ENCODE measurements around the gene NACC2.

Gene NACC2

DNA sequence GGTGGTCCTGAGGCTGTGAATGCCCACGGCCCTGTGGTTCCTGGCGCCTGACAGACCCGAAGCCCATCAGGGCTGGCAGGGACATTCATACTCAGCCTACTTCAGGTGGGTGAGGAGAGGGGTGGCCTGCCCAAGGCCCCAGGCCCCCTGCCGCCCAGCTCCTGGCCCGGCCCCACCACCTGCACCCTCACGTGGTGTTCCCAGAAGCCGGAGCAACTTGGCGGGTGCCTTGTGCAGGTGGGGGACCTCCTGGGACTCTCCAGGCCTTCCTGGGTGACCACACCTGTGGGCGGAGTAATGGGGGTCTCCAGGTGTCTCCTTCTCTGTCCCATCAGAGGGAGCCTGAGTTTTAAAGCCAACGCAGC, 97.1 kb downstream of the NACC2 start:
- no peak overlapping the region for H3K4me3 Mint-ChIP-seq

DNA sequence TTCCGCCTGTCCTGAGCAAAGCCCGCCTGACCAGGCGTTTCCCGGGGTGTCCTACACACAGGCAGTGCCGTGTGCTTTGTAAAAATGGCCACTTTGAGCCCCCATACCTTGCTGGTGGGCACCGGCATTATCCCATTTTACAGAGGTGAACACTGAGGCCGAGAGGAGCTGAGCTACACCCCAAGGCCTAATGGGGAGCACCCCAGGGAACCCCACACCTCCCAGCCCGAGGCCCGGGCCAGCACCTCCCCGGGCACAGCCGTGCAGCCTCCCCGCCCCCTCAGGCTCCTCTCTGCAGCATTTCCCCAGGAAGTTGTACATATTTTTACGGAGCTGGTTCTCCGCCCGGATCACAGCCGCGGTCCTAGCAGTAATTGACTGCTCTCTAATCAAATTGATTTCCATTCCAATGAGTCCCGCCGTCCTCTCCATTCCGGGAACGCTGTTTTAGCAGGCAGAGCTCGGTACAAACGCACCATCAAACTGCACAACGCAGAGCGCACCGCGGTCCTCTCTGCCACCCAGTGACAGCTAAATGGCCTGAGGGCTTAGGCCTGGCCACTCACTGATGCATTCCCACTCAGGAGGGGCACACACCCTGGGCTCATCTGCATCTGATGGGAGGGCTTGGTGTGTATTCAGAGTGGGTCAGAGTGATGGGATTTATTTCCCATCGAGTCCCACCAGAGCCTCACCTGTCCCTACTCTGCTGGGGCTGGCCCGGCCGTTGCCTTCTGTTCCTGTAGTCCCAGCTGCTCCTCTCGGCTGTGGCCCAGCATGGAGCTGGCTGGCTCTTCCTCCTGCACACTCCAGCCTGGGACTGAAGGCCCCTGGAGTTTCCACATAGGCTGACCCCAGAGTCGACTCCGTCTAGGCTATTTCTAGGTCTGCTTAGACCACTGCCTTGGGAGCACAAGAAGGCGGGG, 97.7 kb downstream of the NACC2 start:
- Mint-ChIP-seq H3K27me3 (no peaks in the 10 kb centered on the region), H3K9me3 (no peaks in the 10 kb centered on the region), H3K27ac (no peak overlapping the region), H3K4me1 (ENCODE audit: low read depth) (peaks cover 3% of the 10 kb centered on the region), H3K36me3 (ENCODE audit: low read depth) (no peaks in the 10 kb centered on the region), H3K4me3 (no peak overlapping the region)

More for the DNA sequence above, 97.1 kb downstream of the NACC2 start:
- Mint-ChIP-seq H3K9me3 (no peaks in the 10 kb centered on the region), H3K4me1 (ENCODE audit: low read depth) (no peaks in the 10 kb centered on the region), H3K36me3 (ENCODE audit: low read depth) (no peaks in the 10 kb centered on the region), H3K27me3 (no peaks in the 10 kb centered on the region), H3K27ac (no peak overlapping the region)

DNA sequence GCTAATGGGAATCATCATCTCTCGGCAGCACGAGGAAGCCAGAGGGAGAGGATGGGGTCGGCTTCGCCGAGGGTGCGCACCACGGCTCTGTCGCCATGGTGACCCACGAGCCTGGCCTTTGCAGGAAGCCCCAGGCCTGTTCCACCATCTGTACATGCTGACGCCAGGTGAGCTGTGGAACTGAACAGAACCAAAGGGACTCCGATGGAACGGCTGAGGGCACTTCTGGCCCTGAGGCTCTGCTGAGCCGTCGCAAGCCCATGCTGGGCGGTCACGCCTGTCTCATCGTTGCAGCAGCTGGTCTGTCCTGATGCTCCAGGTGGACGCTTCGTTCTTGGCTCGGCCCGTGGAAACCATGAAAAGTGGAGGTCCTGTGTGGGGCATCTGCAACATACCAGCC, 99.3 kb downstream of the NACC2 start:
- Mint-ChIP-seq H3K27ac (no peak overlapping the region), H3K27me3 (no peaks in the 10 kb centered on the region), H3K4me3 (no peak overlapping the region), H3K4me1 (ENCODE audit: low read depth) (peaks cover 10% of the 10 kb centered on the region), H3K36me3 (ENCODE audit: low read depth) (no peaks in the 10 kb centered on the region), H3K9me3 (no peaks in the 10 kb centered on the region)

DNA sequence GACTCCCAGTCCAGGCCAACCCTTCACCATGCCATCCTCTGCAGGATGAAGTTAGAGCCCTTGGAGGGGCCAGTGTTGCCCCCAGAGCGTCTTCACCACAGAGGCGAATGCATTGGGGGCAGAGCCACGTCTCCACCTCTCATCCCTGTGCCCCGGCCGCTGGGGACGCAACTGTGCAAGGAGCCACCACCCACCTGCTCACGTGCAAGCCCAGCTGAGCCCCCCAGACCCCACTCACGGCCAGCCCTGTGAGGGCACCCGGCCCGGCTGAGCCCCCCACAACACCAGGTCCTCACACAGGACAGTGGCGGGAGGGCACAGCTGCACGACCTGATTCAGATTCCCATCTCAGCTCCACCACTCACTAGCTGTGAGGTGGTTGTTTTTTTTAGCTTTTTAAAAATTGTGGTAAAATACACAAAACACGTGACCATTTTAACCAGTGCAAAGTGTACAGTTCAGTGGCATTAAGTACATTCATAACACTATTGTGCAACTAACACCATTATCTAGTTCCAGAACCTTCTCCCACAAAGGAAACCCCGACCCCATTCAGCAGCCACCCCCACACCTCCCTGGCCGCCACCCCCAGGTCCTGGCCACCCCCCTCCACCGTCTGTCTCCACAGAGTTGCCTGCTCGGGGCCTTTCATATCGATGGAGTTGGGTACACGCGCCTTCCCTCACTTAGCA, 100.4 kb downstream of the NACC2 start:
- Mint-ChIP-seq H3K4me1 (ENCODE audit: low read depth) (peaks cover 13% of the 10 kb centered on the region), H3K4me3 (no peak overlapping the region), H3K9me3 (no peaks in the 10 kb centered on the region), H3K36me3 (ENCODE audit: low read depth) (no peaks in the 10 kb centered on the region), H3K27ac (no peak overlapping the region), H3K27me3 (no peaks in the 10 kb centered on the region)

DNA sequence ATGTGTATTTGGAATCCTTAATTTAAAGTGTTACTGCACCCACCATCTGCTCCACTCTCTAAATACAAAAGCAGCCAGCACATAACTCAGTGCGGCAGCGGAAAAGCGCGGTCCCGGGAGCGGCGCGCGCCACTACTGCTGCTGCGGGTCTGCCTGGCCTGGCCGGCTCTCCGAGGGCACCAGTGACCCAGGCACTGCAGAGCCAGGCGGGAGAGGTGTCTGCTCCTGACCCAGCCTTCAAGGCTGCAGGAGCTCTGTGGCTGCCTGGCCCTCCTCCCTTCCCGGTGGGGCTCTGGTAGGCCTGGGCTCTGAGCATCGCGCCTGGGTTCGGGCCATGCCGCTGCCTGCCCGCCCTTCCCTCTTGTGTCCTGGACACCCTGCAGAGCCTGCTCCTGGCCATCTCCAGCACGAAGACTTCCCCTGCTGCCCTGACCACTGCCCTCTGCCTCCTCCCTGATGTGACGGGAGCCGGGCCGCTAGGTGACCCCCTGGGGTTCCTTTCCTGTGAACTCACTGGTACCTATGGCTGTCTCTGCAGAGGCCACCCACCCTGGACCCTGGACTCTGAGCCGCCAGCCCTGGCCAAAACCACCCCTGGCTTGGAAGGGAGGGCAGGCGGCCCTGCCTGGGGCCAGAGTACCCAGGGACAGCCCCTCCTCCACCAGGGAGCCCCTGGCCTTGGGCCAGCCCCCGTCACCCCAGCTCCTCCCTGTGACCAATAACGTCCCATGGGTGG, 101.2 kb downstream of the NACC2 start:
- H3K4me3 Mint-ChIP-seq = no peak overlapping the region
- peaks cover 14% of the 10 kb centered on the region for H3K4me1 Mint-ChIP-seq (ENCODE audit: low read depth)
- H3K27ac Mint-ChIP-seq = no peak overlapping the region
- no peaks in the 10 kb centered on the region for H3K27me3 Mint-ChIP-seq
- no peaks in the 10 kb centered on the region for H3K9me3 Mint-ChIP-seq
- H3K36me3 Mint-ChIP-seq (ENCODE audit: low read depth) = no peaks in the 10 kb centered on the region

DNA sequence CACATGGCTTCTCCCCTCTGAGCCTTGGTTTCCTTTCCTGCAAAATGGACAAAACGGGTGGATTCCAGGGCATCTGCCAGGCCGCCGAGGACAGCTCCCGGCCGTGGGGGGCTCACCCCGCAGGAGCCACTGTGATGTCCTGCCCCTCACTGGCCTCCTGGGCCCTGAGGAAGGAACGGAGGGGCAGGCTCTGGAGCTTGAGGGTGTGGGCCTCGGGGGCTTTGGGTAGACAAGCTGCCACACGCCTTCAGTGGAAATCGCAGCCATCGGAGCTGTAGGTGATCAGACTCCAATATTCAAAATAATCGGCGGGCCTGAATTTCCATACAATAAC, 101.7 kb downstream of the NACC2 start:
- no peaks in the 10 kb centered on the region for H3K36me3 Mint-ChIP-seq (ENCODE audit: low read depth)
- H3K4me1 Mint-ChIP-seq (ENCODE audit: low read depth) = peaks cover 14% of the 10 kb centered on the region
- H3K9me3 Mint-ChIP-seq = no peaks in the 10 kb centered on the region
- no peak overlapping the region for H3K4me3 Mint-ChIP-seq
- H3K27me3 Mint-ChIP-seq = no peaks in the 10 kb centered on the region
- no peak overlapping the region for H3K27ac Mint-ChIP-seq

DNA sequence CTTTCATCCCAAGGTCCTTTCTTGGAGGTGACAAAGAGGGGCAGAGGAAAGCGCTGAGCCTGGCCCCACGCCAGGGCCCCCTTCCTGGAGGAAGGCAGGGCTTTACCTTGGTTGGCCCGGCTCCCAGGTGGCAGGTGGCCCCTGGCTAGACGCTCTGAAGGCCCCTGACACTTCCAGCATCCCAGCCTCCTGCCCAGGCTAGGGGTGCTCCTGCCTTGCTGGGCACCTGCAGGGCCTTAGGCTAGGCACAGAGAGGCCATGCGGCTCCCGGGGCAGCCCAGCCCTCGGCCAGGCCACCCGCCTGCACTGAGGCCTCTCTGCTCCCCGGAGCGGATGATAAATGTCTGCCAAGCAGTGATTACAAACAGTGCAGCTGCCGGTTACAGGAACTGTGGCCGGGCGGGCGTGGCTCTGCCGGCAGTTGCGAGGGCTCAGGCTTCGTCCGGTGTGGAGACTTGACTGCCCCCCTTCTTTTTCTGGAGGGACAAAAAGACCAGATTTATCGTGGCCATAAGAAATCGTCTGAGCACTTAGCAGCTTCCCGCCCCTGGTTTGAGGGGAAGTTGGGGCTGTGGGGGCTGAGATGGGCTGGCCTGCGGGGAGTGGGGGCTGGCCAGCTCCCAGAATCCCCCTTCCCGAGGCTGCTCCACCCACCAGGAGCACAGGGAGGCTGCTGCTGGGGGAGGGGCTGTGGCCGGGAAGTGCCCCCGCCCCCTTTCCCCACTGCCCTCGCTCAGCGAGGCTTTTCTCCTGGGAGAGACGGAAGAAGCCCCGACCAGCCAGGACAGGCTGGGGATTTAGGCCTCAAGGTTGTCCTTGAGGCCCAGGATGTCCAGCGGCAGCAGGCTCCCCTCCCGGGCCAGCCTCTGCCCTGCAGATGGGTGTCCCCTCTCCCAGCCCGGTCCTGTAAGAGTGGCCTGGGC, 102.3 kb downstream of the NACC2 start:
- no peak overlapping the region for H3K4me3 Mint-ChIP-seq
- peaks cover 14% of the 10 kb centered on the region for H3K4me1 Mint-ChIP-seq (ENCODE audit: low read depth)
- H3K9me3 Mint-ChIP-seq = no peaks in the 10 kb centered on the region
- no peak overlapping the region for H3K27ac Mint-ChIP-seq
- H3K36me3 Mint-ChIP-seq (ENCODE audit: low read depth) = no peaks in the 10 kb centered on the region
- no peaks in the 10 kb centered on the region for H3K27me3 Mint-ChIP-seq

DNA sequence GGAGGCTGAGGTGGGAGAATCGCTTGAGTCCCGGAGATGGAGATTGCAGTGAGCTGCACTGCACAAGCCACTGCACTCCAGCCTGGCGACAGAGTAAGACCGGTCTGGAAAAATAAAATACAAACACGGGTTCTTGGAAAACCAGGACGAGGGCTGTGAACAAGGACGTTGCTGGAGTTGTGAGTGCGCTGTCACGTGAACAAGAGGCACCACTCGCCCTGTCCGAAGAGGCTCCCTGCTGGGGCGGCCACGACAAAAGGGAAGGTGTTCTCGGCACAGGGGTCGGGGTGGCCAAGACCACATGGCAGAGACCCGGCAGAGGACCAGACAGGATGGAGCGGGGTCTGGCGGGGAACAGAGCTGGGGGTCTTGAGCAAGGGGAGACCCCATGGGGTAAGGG, 103.3 kb downstream of the NACC2 start:
- H3K4me1 Mint-ChIP-seq (ENCODE audit: low read depth) = peaks cover 14% of the 10 kb centered on the region
- H3K27me3 Mint-ChIP-seq = no peaks in the 10 kb centered on the region
- no peaks in the 10 kb centered on the region for H3K9me3 Mint-ChIP-seq
- no peak overlapping the region for H3K4me3 Mint-ChIP-seq
- no peaks in the 10 kb centered on the region for H3K36me3 Mint-ChIP-seq (ENCODE audit: low read depth)
- H3K27ac Mint-ChIP-seq = no peak overlapping the region

DNA sequence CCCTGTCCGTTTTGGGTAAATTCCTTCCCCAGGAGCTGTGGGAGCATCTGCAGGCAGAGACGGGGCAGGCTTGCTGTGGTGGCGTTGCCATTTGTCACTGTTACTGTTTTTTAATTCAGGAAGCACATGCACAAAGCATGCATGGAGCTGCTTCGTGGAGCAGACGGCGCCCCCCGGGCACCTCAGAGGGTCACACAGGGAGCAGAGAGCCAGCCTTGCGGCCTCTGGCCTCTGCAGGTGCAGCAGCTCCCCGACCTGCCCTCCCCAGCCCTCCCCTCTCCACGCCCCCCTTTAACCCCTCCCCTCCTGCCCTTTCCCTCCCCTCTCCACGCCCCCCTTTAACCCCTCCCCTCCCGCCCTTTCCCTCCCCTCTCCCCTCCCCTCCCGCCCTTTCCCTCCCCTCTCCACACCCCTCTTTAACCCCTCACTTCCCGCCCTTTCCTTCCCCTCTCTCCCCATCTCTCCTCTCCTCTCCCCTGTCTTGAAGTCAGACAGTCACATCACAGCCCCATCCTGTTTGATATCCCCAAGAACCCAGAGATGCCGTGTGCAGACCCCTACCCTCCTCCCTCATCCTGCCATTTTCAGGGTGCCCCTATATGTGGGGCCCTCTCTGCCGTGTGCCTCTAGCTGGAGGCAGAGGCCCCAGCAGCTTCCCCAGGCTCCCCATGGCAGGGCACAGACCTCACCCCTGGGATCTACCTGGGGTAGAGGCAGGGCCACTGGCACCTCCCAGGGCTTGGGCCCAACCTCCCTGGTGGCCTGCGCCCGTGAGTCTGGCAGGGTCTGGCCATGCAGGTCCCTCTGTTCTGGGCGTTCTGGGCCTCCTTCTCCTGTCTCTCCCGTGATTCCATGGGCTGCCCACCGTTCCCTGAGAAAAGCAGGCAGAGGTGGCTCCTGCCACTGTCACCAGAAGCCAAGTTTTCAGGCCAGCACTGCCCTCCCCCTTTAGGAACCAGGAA, 104.3 kb downstream of the NACC2 start:
- no peaks in the 10 kb centered on the region for H3K36me3 Mint-ChIP-seq (ENCODE audit: low read depth)
- H3K27ac Mint-ChIP-seq = no peak overlapping the region
- H3K4me3 Mint-ChIP-seq = no peak overlapping the region
- H3K27me3 Mint-ChIP-seq = no peaks in the 10 kb centered on the region
- H3K9me3 Mint-ChIP-seq = no peaks in the 10 kb centered on the region
- peaks cover 14% of the 10 kb centered on the region for H3K4me1 Mint-ChIP-seq (ENCODE audit: low read depth)

DNA sequence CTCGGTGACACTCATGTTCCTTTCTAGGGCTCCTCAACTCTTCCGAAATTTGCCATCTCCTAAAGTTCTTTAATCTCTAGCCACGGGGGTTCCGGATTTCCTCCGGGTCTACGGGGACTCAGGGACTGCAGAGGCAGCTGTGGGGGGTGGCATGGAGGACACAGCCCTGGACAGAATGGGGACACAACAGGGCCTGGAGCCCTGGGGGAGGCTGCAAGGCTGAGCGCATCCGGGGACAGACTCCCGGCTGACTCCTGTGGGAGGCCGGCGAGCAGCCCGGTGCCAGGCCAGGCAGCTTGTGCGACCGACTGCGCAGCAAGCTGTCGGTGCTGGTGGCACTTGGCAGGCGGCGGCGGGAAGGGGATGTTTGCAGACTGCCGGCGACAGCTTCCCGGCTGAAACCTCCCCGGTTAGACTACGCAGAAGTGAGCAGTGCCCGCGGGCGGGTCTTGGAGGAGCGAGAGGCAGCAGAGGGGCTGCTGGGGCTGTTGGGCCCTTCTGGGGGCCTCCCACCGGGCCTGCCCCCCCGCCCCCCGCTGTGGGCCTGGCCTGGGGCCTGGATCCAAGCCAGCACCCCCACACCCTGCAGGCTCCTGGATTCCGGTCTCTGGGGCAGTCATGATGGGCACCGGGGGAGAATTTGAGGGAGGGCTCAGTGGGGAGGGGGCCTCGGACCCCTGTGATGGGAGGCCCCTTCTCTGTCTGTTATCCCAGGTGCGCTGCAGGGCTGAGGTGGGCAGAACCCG, 105.2 kb downstream of the NACC2 start:
- no peaks in the 10 kb centered on the region for H3K27me3 Mint-ChIP-seq
- no peak overlapping the region for H3K4me3 Mint-ChIP-seq
- no peaks in the 10 kb centered on the region for H3K9me3 Mint-ChIP-seq
- H3K27ac Mint-ChIP-seq = no peak overlapping the region
- no peaks in the 10 kb centered on the region for H3K36me3 Mint-ChIP-seq (ENCODE audit: low read depth)
- peaks cover 14% of the 10 kb centered on the region for H3K4me1 Mint-ChIP-seq (ENCODE audit: low read depth)

DNA sequence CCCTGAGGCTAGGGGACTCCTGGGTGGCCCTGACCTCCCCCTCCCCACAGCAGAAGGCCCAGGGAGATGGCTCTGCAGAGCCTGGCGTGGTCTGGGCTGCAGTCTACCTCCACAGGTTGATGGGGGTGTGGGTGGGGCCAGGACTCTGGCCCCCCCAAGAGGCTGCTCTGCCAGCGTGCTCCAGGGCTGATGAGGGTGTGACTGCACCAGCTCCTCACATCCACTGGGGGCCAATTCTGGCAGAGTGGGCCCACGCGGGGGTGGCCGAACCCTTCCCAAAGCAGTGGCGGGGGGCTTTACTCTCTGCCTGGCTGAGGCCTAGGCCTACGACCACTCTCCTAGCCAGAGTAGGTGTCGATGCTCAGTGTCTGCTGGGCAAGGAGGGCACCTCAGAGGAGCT, 105.9 kb downstream of the NACC2 start:
- peaks cover 14% of the 10 kb centered on the region for H3K4me1 Mint-ChIP-seq (ENCODE audit: low read depth)
- no peaks in the 10 kb centered on the region for H3K27me3 Mint-ChIP-seq
- H3K27ac Mint-ChIP-seq = no peak overlapping the region
- H3K4me3 Mint-ChIP-seq = no peak overlapping the region
- no peaks in the 10 kb centered on the region for H3K36me3 Mint-ChIP-seq (ENCODE audit: low read depth)
- H3K9me3 Mint-ChIP-seq = no peaks in the 10 kb centered on the region

DNA sequence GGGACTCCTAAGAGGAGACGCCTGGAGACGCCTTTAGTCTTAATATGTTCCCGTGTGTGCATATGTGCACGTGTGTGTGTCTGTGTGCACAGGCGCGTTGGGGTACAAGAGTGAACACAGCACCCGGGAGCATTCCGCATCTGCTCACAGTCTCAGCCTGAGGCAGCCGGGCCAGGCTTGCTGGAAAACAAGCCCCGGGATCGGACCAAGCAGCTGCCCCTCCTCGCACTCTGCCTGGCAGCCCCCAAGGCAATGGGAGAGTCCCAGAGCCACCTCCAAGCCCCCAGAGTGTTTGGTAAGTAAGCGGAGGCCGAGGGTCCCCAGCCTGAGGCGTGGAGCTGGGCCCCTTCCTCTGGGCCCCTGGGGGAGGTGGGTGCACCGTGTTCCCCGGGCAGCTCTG, 106.6 kb downstream of the NACC2 start:
- H3K27me3 Mint-ChIP-seq = no peaks in the 10 kb centered on the region
- H3K4me3 Mint-ChIP-seq = no peak overlapping the region
- H3K4me1 Mint-ChIP-seq (ENCODE audit: low read depth) = peaks cover 14% of the 10 kb centered on the region
- H3K36me3 Mint-ChIP-seq (ENCODE audit: low read depth) = no peaks in the 10 kb centered on the region
- H3K27ac Mint-ChIP-seq = no peak overlapping the region
- no peaks in the 10 kb centered on the region for H3K9me3 Mint-ChIP-seq

DNA sequence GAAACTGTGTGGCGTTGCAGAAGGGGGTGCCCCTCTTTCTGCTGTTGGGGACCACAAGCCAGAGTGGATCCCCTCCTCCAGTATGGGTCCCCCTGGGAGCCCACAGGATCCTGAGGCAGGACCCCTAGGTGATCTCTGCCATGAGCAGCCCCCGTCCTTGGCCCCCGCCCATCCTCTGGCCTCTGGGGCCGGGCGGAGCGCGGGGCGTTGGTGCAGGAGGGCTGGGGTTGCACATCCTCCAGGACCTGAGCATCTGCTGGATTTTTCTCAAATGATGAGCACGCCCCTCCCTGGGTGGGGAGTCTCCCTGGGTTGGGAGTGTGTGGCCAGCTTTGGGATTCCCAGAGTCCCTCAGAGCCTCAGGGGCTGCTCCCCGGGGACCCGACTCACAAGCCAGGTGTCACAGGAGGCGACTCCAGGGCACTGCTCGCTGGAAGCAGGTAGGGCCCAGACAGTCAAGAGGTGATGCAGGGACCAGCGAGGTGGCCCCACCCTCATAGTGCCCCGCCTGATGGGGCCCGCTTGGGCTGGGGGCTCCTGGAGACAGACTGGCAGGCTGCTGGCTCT, 107.2 kb downstream of the NACC2 start:
- Mint-ChIP-seq H3K27ac (no peak overlapping the region), H3K36me3 (ENCODE audit: low read depth) (no peaks in the 10 kb centered on the region), H3K4me3 (no peak overlapping the region), H3K4me1 (ENCODE audit: low read depth) (peaks cover 14% of the 10 kb centered on the region), H3K9me3 (no peaks in the 10 kb centered on the region), H3K27me3 (no peaks in the 10 kb centered on the region)

Data from stimulated activated naive CD8-positive, alpha-beta T cell treated with anti-CD3 and anti-CD28 coated beads, Interleukin-15, Interleukin-2, amounts not matched to agents 100 ng/mL and 50 ng/mL, for 24 hours (primary cell).